GM19043 (cell line): ENCODE data around the gene SASH1.
"Not testable (repeated sequence)": the region's sequence is repeated elsewhere in the genome, so short reads cannot be mapped to it uniquely, and the experiment has no call there.

Source experiments
- ATAC-seq: cut with Tn5 transposase; IDR thresholded peaks from one replicate; pipeline ENCODE4 v1.9.1; 2021; ENCODE audit warnings: low read depth; ENCODE audit not compliant: unreplicated experiment

SASH1 gene

DNA sequence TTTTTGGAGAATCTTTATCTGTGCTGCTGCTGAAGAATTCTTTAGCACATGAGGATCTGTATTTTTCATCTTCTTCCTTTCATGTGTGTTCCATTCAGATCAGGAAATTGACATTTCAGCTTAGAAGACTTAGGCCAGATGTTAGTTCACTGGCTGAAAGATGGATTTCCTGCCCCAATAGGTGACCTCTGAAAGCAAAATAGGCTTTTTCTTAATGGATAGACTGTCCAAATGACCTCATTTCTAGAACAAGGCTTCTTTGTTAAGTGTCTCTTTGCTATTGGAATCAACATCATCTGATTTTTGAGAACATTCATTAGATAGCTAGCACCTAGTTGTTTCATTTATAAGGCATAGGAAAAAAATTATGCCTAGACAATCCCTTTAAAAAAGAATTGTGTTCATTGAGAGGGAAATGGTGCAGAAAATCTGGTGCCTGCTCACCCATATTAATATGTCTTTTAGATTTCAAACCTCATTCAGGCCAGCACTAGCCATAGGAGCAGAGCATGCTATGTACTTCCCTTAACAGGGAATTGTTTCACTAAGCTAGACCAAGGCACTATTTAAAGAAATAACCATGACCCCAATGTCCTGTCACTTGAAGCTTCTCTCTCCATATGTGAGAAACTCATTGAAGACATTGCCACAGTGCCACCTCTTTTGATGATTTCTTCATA lies 13.6 kb upstream of the SASH1 start:
- no peak for ATAC-seq

DNA sequence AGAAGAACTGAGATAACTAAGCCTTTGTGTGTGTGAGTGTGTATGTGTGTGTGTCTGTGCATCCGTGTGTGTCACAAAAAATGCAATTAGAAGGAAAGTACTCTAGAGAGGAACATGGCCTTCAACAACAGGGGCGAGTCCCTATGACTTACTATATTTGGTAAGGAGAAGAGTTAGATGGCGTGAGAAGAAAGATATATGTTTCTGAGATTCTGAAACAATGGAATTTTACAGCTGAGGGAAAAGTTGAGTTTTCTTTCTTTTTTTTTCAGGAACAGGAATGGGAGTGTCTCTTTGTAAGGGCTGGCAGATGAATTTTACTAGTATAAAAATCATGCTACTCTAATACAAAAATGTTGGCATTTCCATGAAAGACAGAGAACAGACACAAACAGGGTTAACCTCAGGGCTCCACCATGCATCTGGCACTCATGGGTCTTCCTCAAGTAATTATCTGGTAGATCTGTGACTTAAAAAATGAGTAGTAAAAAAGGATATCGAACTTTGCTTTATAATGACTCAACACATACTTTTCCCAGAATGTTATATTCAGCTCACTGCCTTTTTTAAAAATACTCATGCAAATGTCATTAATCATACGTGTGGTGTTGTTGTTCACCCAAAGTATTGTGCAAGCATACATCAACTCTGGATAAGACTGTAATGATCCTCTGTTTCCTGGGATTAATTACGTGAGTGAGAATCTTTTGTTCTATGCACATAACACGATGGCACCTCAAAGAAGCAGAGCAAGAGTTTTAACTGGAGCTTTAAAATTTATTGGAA lies 12.8 kb upstream of the SASH1 start:
- no peak for ATAC-seq

DNA sequence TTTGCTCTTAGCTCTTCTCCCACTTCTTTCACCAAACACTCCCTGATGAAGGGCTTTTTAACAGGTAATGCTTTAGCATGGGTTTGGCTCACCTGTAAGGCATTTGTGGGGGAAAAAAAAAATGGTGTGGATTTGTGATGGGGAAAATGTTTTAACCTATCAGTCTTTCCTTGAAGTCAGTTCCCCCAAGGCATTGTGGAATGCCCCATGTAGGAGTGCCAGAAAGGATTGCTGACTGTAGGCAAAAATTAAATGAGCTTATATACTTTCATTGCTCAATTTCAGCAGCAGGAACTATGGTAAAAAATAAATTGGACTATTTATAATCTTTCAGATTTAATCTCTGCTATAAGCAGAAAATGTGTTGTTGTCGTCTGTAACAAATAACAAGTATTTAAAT lies 10.6 kb upstream of the SASH1 start:
- ATAC-seq: no peak

DNA sequence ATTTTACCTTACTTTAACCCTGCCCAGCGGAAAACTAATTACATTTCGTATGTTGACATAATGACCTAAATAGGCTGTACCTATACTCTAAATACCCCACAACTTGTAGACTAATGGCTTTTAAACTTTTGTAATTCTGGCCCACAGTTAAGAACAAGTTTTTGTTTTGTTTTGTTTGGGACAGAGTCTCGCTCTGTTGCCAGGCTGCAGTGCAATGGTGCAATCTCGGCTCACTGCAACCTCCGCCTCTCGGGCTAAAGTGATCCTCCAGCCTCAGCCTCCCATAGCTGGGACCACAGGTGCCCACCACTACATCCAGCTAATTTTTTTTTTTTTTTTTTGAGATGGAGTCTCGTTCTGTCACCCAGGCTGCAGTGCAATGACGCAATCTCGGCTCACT lies 5.7 kb upstream of the SASH1 start:
- no peak for ATAC-seq

DNA sequence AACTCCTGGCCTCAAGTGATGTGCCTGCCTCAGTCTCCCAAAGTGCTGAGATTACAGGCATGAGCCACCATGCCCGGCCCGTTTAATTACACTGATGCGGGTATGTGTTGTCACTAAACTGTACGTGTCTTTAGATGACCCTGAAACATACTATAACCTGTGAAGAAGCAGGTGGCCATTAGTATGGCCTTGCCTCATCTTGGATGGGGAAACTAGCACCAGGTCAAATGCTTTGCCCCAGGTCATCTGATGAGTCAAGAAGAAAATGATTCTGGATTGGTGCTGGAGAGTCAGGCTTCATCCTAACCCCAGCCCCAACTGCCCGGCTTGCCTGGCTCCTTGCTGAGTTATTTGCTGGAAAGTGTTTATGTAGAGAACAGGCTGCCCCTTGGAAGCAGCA lies 2.9 kb upstream of the SASH1 start:
- ATAC-seq: no peak

DNA sequence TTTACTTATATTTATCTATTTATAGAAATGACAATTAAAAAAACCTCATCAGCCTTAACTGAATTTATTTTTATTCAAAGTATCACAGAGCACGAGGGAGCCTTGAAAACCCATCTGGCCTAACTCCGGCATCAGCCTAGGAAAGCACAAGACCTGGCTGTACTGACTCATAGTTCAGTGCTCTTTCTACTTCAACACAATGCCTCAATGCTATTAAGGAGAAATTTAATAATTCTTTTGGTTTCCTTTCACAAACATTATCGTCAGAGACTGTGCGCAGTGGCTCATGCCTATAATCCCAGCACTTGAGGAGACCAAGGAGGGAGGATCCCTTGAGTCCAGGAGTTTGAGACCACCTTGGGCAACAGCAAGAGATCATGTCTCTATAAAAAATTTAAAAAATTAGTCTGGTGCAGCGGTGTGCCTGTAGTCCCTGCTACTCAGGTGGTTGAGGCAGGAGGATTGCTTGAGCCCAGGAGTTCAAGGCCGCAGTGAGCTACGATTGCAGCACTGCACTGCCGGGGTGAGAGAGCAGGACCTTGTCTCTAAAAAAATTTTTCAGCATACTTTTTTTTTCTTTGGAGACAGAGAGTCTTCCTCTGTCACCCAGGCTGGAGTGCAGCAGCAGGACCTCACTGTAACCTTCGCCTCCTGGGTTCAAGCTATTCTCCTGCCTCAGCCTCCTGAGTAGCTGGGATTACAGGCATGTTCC lies 1.9 kb upstream of the SASH1 start:
- no peak for ATAC-seq

DNA sequence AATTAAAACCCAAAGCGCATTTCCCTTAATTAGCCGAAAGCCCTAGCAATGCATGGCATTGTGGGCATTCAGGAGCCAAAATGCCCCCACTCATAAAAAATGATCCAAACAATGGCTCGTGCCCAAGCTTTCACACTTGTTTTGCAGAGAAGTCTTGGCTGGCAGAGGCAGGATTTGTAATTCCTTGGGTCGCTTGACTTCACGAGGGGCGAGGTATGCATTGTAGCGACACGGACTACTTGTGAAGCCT lies 613 bp upstream of the SASH1 start:
- no peak for ATAC-seq

DNA sequence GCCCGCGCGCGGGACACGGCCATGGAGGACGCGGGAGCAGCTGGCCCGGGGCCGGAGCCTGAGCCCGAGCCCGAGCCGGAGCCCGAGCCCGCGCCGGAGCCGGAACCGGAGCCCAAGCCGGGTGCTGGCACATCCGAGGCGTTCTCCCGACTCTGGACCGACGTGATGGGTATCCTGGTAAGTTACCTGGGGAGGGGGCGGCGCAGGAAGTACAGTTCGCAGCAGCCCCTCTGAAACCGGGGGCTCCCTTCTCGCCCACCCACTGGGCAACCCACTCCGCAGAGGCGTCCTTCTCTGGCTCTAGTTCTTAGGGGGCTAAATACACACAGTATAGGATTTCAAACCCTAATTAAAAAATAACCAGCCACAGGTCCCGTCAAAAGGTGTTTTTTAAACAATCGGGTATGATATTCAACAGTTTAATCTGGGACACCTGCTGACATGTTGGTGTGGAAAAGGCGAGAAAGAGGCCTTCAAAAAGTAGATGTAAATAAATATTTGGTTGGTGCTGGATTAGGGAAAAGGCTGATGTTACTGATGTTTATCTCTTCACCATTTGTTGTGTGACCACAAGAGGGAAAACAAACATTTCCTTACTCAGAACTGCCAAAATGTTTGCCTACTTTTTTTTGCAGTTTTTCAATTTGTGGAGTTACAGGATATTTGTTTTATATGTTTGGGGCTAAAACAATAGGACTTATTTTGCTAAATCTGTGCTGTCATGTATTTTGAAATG lies 577 bp downstream of the SASH1 start:
- peak; percentile 1 for ATAC-seq

DNA sequence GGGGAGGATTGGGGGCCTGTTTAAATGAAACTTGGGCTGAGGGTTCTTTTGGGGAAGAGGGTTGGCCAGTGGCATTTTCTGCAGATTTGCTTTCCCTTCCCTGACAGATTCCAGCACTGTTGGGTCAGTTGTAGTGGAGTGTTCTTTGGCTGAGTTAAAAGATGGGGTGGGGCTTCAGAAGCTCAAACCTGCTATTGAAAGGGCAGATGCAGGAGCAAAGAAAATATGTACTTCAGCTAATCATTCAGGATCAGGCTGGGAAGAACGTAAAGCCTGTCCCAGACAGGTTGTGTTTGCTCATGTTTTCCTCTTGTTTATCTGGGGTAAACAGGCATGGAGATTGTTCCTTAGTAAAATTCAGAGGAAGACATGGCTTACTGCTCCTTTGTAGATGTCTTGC lies 2.5 kb downstream of the SASH1 start:
- no peak for ATAC-seq

DNA sequence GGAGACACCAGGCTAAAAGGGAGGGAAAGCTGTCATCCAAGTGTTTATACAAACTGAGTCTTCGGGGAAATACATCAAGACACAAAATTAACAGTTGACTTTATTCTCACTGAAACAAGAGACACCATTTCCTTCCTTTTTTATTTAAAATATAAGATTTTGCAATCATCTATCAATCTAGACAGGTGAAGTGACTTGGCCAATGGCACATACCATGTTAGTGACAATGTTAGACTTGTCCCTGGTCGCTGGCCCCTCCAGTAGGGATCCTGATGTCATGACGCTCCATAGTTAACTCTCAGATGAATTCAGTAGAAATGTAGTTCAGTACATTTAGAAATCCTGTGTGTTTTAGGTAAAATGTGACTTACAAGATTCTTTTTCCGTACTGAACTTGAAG lies 2.9 kb downstream of the SASH1 start:
- ATAC-seq: no peak

DNA sequence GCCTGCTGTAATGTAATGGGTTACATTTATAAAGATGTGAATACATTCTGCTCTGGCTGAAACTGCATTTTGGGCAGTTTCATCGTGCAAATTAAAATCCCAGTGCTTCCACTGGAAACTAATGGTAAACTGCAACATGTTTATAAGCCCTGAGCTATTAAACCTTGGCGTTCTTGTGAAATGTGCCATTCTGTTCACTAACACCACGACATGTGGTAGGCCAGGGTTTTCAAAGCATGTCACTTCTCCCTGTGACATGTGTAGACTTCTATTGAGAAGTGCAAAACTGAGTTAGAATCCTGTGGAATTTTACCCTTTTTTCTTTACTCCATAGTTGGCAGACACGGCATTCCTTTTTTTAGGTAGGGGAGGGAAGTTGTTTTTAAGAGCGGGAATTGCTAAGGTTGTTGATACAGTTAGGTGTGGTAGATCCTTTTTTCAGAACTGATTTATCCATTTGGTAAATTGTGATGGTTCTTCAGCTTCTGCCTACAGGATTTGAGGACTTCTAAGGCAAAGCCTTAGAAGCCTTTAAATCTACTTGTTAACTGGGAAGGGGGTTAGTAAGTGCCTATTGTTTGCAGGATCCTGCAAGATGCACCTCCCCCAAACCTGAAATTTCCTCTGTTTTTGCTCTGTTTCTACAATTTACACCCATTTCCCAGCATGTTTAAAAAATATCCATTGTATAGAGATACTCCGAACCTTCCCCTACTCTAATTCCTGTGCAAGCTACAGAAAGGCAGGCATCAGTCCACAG lies 4.2 kb downstream of the SASH1 start:
- no peak for ATAC-seq

DNA sequence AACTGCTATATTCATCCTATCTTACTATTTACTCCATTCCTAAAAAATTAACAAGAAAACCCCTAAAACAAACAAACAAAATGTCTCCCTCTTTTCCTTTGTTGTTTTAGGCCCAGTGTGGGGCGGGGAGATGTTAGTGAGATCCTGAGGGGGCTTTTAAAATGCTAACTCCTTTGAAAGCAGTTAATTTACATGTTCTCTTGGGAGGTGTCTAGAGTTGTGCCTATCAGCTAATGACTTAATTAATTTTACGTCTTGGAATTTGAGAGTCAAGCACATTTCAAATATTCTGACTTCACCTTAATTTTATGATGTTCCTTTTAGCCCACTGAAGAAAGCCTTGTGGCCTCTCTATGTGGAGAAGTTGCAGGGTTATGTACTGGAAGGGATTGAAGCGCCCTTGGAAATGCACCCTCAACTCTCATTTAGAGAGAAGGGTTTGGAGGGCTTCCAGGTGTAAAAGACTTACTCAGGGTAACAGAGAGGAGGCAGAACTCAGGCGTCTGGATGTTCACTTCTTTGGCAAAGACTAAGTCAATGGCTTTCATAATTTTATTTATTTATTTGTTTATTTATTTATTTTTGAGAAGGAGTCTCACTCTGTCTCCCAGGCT lies 4.9 kb downstream of the SASH1 start:
- ATAC-seq: no peak

DNA sequence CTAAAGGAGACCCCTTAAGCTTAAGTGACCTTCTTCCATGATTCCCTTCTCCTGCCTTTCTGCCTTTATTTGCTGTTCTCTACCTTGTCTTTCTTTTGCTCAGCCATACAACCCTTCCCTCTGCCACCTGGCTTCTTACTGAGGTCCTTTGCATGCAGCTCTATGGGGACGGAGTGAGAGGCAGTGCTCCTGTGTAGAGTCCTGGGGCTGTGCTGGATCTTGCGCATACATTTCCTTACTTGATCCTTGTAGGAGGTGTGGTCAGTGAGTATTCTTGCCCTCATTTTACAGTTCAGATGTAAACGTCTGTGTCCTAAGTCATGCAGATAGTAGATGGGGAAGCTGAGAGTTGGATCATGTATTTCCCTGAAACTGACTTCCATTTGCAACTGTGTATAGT lies 5.7 kb downstream of the SASH1 start:
- ATAC-seq: no peak

DNA sequence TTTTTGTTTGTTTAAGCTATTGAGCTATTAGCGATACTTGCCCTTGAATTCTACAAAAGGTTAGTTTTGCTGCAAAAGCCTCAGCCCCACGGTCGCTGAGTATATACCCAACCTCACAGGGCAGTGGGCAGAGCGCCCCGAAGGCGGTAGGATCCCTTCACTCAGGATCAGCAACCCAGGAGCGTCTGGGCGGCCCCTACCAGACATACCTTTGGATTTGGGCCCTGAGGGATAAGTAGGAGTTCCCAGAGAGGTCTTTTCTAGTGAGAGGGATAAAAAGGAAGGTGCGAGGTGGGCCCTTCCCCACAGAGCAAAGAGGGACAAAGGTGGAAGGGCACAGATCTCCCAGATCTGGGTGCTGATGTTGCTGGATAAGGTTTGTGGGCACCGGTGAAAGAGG lies 6.1 kb downstream of the SASH1 start:
- ATAC-seq: no peak

DNA sequence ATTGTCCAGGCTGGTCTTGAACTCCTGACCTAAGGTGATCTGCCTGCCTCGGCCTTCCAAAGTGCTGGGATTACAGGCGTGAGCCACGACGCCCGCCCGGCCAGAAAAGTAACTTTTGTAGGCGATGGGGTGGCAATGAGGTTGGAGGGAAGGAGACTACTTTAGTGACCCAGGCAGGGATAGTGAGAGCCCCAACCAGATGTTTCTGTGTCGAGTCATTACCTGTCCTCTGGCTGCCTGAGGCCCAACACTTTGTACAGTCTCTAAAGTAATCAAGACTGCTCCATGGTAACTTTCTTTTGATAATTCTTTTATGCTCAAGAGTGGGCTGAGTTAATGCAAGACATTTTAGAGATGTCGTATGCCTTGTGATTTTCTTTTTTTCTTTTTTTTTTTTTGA lies 6.8 kb downstream of the SASH1 start:
- ATAC-seq: no peak

DNA sequence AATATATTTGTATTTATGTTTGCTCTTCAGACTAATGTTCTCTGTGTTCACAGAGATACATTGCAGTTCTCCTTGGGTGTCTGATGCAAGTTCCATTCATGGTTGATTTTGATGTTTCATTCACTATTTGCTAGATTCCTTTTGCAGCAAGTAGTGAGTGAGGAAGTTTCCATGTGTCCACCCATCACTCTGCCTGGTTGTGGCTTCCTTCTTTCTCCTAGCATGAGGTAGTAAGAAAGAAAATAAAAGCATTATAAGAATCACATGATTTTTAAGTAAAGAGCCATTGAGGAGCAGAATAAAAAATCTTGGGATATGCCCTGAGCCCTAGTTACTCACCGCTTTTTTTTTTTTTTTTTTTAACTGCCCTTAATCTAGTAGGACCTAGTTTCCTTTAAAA lies 8.7 kb downstream of the SASH1 start:
- ATAC-seq: no peak

DNA sequence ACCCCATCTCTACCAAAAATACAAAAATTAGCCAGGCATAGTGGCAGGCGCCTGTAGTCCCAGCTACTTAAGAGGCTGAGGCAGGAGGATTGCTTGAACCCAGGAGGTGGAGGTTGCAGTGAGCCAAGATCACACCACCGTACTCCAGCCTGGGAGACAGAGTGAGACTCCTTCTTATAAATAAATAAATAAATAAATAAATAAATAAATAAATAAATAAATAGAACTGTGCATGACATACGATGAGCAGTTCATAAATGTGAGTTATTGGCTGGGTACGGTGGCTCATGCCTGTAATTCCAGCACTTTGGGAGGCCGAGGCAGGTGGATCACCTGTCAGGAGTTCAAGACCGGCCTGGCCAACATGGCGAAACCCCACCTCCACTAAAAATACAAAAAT lies 9.8 kb downstream of the SASH1 start:
- ATAC-seq: not testable (repeated sequence)

DNA sequence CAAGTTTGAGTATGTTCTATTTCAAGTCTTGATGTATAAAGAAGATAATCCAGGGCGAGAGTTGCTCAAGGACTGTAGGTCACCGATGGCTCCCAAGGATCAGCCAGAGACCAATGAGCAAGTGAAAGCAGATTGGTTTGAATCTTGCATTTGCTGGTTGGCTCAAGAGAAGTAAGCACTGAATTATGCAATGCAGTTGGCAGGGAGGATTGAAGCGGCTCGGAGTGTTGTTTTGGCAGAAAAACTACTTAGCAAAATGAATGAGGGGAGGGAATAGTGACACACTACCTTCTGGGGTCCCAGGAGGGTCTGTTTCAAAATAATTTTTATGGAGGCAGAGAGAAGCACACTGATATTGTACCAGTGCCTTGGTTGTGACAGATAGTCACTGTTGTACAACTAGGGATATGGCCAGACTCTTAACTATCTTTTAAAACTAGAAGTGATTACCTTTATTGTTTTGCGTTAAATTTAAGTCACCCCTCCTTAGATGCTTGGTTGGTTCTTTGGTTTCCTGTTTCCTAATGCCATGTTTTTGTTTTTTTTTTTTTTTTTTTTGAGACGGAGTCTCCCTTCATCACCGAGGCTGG lies 15.7 kb downstream of the SASH1 start:
- ATAC-seq: no peak

DNA sequence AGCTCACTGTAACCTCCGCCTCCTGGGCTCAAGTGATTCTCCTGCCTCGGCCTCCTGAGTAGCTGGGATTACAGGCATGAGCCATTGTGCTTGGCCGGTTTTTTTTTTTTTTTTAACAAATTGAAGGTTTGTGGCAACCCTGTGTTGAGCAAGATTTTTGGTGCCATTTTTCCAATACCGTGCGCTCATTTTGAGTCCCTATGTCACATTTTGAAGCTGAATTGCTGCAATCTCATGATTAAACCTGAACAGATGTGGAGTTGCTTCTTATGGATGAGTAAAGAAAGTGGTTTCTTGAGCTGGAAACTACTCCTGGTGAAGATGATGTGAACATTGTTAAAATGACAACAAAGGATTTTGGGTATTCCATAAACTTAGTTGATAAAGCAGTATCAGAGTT lies 16.6 kb downstream of the SASH1 start:
- no peak for ATAC-seq
